Keratinocyte (primary cell): ENCODE results near the gene TTC13.

Experiments used
- CTCF ChIP-seq, 3 experiments: IDR thresholded peaks in 1 of 3; conservative IDR thresholded peaks in 1 of 3; optimal IDR thresholded peaks in 1 of 3; 2 replicates in 2 of 3; 3 replicates in 1 of 3; pipeline versions ENCODE3 to v1.5.1; 2011; ENCODE audit warnings: low read length in 3 of 3, mild to moderate bottlenecking in 3 of 3, moderate library complexity in 2 of 3, control low read depth in 1 of 3, inconsistent platforms in 1 of 3; ENCODE audit not compliant: insufficient read depth in 2 of 3; ENCODE audit errors: extremely low read depth in 1 of 3
- EZH2 ChIP-seq: IDR thresholded peaks from one replicate; pipeline ENCODE4 v1.6.1; 2012; ENCODE audit warnings: inconsistent platforms, mild to moderate bottlenecking, low read length, moderate library complexity

GRCh38 chr1:230983811-230984210, 5.2 kb upstream of the TTC13 start:
- TF ChIP-seq CTCF (optimal IDR thresholded peaks at IDR 0.05 in 1 of 3, IDR thresholded peaks at IDR 0.05 in 1 of 3, conservative IDR thresholded peaks at IDR 0.05 in 1 of 3; ENCODE audit: extremely low read depth in 1 of 3, insufficient read depth in 2 of 3, low read length in 3 of 3) (no peak), EZH2 (no peak)
